ENCODE results near the gene YEATS2. TPM values are rescaled to one million over a fixed set of nuclear protein-coding genes. Genes with fewer than 3 reads are reported as not detected.

YEATS2 gene
- total and polyA plus RNA-seq, 2 donors (not counting 3 experiments of a cell fraction or from before 2014, with no cell fraction given) = 30.2 to 59.9 TPM

GRCh38 chr3:183797996-183798395 is 100.4 kb downstream of the YEATS2 start:
- ChIA-PET POLR2A (no interaction called here), CTCF (interaction anchor here (1.5 kb wide), 1 partner anchor 31 kb away, joined by 4 read pairs; no protein-coding TSS in a partner anchor)
- dilution Hi-C loops (cut with MboI; ENCODE audit: extremely low pct_ligation_motif_present, low sequenced_read_pairs) = no loop called here
- Histone ChIP-seq H2AFZ (ENCODE audit: low read depth, low read length) (no peak overlapping the region), H3K36me3 (ENCODE audit: control insufficient read depth in 2 of 2, extremely low read depth in 1 of 2, insufficient read depth in 2 of 2, low read length in 2 of 2) (peaks cover 22 to 32% of the 10 kb centered on the region in 2 experiments), H3K9me1 (replicated peaks; ENCODE audit: control insufficient read depth, extremely low read depth, insufficient read depth, low read length) (no peaks in the 10 kb centered on the region), H3K79me2 (ENCODE audit: control insufficient read depth, insufficient read depth, low read length) (no peaks in the 10 kb centered on the region), H3K4me3 (replicated peaks in 1 of 3; ENCODE audit: insufficient read depth in 1 of 3, low read depth in 1 of 3, low read length in 3 of 3) (no peak overlapping the region), H4K20me1 (replicated peaks; ENCODE audit: control insufficient read depth, extremely low read depth, insufficient read depth, low read length) (no peaks in the 10 kb centered on the region), H3K9ac (replicated peaks; ENCODE audit: extremely low read depth, insufficient read depth, low read length) (no peak overlapping the region), H3K4me1 (ENCODE audit: control insufficient read depth, extremely low read depth, insufficient read depth, low read length) (no peaks in the 10 kb centered on the region), H3K9me3 (replicated peaks; ENCODE audit: control insufficient read depth, insufficient read depth, low read length) (no peaks in the 10 kb centered on the region), H3K27me3 (ENCODE audit: control insufficient read depth in 2 of 2, insufficient read depth in 2 of 2, low read length in 2 of 2) (no peaks in the 10 kb centered on the region), H3K4me2 (ENCODE audit: insufficient read depth, low read length) (no peak overlapping the region), H3K27ac (ENCODE audit: insufficient read depth, low read depth, low read length) (no peak overlapping the region)
- BruUV-seq (replicated peaks) = no TSS peak
- TF ChIP-seq EZH2 (IDR thresholded peaks at IDR 0.05; ENCODE audit: borderline replicate concordance, low read depth, low read length, severe bottlenecking) (no peak), POLR2A (IDR thresholded peaks at IDR 0.05; ENCODE audit: low read depth, low read length) (no peak), MYC (IDR thresholded peaks at IDR 0.05; ENCODE audit: low read depth, low read length) (no peak), FOS (IDR thresholded peaks at IDR 0.05; ENCODE audit: borderline replicate concordance, insufficient read depth, low read length) (no peak), POLR2AphosphoS5 (IDR thresholded peaks at IDR 0.05; ENCODE audit: insufficient read depth, low read depth, low read length) (no peak), JUN (IDR thresholded peaks at IDR 0.05; ENCODE audit: borderline replicate concordance, insufficient read depth, insufficient read length, low read depth) (no peak), GATA2 (IDR thresholded peaks at IDR 0.05; ENCODE audit: insufficient read depth, insufficient read length, low read depth, low read length) (no peak)
- intact Hi-C loops (cut with micrococcal nuclease) = no loop called here
- FAIRE-seq (no peak), DNase-seq (ENCODE audit: low read depth, low spot score) (no peak)

GRCh38 chr3:183799461-183799860 is 101.9 kb downstream of the YEATS2 start:
- no peak overlapping the region for H3K27ac ChIP-seq (ENCODE audit: insufficient read depth, low read depth, low read length)
- DNase-seq (ENCODE audit: low read depth, low spot score) = no peak
- H3K9ac ChIP-seq (replicated peaks; ENCODE audit: extremely low read depth, insufficient read depth, low read length) = no peak overlapping the region
- no TSS peak for BruUV-seq (replicated peaks)
- no peak overlapping the region for H3K4me2 ChIP-seq (ENCODE audit: insufficient read depth, low read length)
- peaks cover 30 to 35% of the 10 kb centered on the region in 2 experiments for H3K36me3 ChIP-seq (ENCODE audit: control insufficient read depth in 2 of 2, extremely low read depth in 1 of 2, insufficient read depth in 2 of 2, low read length in 2 of 2)
- dilution Hi-C loops (cut with MboI; ENCODE audit: extremely low pct_ligation_motif_present, low sequenced_read_pairs) = no loop called here
- H2AFZ ChIP-seq (ENCODE audit: low read depth, low read length) = no peak overlapping the region
- H3K9me1 ChIP-seq (replicated peaks; ENCODE audit: control insufficient read depth, extremely low read depth, insufficient read depth, low read length) = no peaks in the 10 kb centered on the region
- intact Hi-C loops (cut with micrococcal nuclease) = no loop called here
- CTCF ChIA-PET = no interaction called here
- POLR2A ChIA-PET = no interaction called here
- no peaks in the 10 kb centered on the region for H3K27me3 ChIP-seq (ENCODE audit: control insufficient read depth in 2 of 2, insufficient read depth in 2 of 2, low read length in 2 of 2)
- no peak for TF ChIP-seq GATA2 (IDR thresholded peaks at IDR 0.05; ENCODE audit: insufficient read depth, insufficient read length, low read depth, low read length)
- TF ChIP-seq EZH2 (IDR thresholded peaks at IDR 0.05; ENCODE audit: borderline replicate concordance, low read depth, low read length, severe bottlenecking) = no peak
- TF ChIP-seq MYC (IDR thresholded peaks at IDR 0.05; ENCODE audit: low read depth, low read length) = no peak
- no peak for TF ChIP-seq MAX (IDR thresholded peaks at IDR 0.05; ENCODE audit: insufficient read depth, insufficient read length)
- TF ChIP-seq CTCF (IDR thresholded peaks at IDR 0.05; ENCODE audit: extremely low read depth in 1 of 2, insufficient read depth in 1 of 2, low read depth in 1 of 2, low read length in 2 of 2) = no peak
- TF ChIP-seq POLR2AphosphoS5 (IDR thresholded peaks at IDR 0.05; ENCODE audit: insufficient read depth, low read depth, low read length) = no peak
- TF ChIP-seq POLR2A (IDR thresholded peaks at IDR 0.05; ENCODE audit: low read depth, low read length) = no peak
- no peak for TF ChIP-seq JUN (IDR thresholded peaks at IDR 0.05; ENCODE audit: borderline replicate concordance, insufficient read depth, insufficient read length, low read depth)
- TF ChIP-seq FOS (IDR thresholded peaks at IDR 0.05; ENCODE audit: borderline replicate concordance, insufficient read depth, low read length) = no peak
- no peaks in the 10 kb centered on the region for H3K4me1 ChIP-seq (ENCODE audit: control insufficient read depth, extremely low read depth, insufficient read depth, low read length)
- no peak overlapping the region for H3K4me3 ChIP-seq (replicated peaks in 1 of 3; ENCODE audit: insufficient read depth in 1 of 3, low read depth in 1 of 3, low read length in 3 of 3)
- no peaks in the 10 kb centered on the region for H3K79me2 ChIP-seq (ENCODE audit: control insufficient read depth, insufficient read depth, low read length)
- no peaks in the 10 kb centered on the region for H3K9me3 ChIP-seq (replicated peaks; ENCODE audit: control insufficient read depth, insufficient read depth, low read length)
- H4K20me1 ChIP-seq (replicated peaks; ENCODE audit: control insufficient read depth, extremely low read depth, insufficient read depth, low read length) = no peaks in the 10 kb centered on the region
- peak; percentile 37 for FAIRE-seq
